RWPE1 (cell line): ENCODE results near the gene KCNG2.

ENCODE experiments used
- CTCF ChIA-PET: fragments of 350-600 bp; sonication (Branson Sonifier 250); formaldehyde crosslinking; extraction: SDS; loops from one replicate; lab custom pipeline; 2021; lab: Yijun Ruan, JAX
- POLR2A ChIA-PET: fragments of 400-600 bp; formaldehyde crosslinking; extraction: SDS; loops from one replicate; lab custom pipeline; 2020; ENCODE audit warnings: antibody characterized with exemption; ENCODE audit not compliant: low non-redundant PET; lab: Yijun Ruan, JAX
- DNase-seq: peaks from one replicate; pipeline ENCODE4 v3.0.0; 2012; ENCODE audit warnings: low spot score
- H3K27ac ChIP-seq: fragments of 450-650 bp; 2 replicates; pipeline ENCODE4 v1.5.1; 2017
- TF ChIP-seq, protein P1 (sequence below): fragments of 450-650 bp; conservative IDR thresholded peaks from 2 replicates; pipeline ENCODE4 v1.5.1; 2017; ENCODE audit warnings: low read depth, mild to moderate bottlenecking

The KCNG2 gene

DNA sequence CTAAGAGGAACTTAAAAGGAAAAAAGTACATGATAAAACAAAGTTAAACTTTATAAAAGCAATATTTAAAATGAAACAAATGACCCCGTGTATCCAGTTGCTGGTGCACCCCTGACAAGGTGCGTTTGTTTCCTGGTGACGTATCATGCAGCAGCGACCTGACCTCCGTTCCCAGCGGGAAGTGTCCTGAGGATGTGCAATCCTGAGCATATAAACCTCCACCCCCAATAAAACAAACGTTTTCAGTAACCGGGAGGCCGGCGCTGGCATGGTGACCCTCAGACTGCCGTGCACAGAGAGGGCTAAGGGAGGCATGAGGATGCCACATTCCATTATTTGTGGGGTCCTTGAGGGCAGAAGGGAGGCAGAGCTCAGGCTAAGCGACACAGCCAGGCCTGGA lies 138.9 kb downstream of the KCNG2 start:
- TF ChIP-seq, protein P1, sequence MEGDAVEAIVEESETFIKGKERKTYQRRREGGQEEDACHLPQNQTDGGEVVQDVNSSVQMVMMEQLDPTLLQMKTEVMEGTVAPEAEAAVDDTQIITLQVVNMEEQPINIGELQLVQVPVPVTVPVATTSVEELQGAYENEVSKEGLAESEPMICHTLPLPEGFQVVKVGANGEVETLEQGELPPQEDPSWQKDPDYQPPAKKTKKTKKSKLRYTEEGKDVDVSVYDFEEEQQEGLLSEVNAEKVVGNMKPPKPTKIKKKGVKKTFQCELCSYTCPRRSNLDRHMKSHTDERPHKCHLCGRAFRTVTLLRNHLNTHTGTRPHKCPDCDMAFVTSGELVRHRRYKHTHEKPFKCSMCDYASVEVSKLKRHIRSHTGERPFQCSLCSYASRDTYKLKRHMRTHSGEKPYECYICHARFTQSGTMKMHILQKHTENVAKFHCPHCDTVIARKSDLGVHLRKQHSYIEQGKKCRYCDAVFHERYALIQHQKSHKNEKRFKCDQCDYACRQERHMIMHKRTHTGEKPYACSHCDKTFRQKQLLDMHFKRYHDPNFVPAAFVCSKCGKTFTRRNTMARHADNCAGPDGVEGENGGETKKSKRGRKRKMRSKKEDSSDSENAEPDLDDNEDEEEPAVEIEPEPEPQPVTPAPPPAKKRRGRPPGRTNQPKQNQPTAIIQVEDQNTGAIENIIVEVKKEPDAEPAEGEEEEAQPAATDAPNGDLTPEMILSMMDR = no peak
- POLR2A ChIA-PET = no interaction called here
- no peak overlapping the region for H3K27ac ChIP-seq
- no peak for DNase-seq
- CTCF ChIA-PET = no interaction called here

DNA sequence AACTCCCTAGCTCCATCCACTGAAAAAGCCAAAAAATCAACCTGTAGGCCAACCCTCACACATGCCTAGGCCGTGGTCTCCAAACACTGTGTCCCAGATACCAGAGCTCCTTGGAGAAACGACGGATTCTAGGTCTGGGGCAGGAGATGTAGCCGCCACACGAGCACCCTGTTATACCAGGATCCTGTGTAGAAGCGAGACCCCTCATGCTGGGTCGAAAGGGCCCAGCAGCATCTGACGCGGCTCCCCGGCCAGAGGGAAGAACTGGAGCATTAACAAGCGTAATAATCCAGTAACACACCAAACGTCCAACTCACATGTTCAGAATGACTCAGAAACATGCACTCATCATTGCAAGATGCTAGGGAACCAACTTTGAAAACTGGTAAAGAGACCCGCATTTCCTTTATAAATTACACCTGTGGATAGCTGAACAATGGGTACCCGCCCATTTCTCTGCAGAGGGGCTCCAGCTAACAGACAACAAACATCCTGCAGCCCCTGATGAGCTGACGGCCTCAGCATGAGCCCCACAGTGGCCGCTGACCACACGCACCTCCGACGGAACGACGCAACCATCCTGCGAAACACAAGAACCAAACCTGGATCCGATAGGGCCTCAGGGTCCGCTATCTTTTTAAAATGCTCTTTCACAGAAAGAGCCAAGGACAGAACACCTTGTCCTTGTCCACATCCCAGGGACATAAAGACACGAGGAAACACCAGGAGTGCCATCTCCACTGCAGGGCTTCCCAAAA lies 139.5 kb downstream of the KCNG2 start:
- TF ChIP-seq, protein P1 = no peak
- CTCF ChIA-PET = no interaction called here
- no peak overlapping the region for H3K27ac ChIP-seq
- POLR2A ChIA-PET = no interaction called here
- no peak for DNase-seq

DNA sequence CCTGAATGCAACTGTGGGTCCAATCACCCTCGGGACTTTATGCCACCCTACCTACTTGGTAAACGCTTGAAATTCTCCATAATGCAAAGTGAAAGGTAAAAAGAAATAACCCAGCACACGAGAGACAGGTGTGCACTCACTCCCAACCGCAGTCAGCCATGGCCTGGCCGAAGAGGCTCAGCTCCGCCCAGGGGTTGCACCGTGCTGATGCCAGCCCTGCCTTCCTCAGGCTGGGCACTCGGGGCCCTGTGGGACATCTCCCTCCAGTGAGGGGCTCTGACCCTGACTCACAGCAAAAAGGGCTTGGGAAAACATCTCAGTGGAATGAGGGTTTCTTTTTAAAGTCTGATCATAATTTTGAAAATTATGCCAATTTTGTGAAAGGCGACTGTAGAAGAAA lies 140.5 kb downstream of the KCNG2 start:
- no peak overlapping the region for H3K27ac ChIP-seq
- POLR2A ChIA-PET = no interaction called here
- TF ChIP-seq, protein P1 = no peak
- CTCF ChIA-PET = no interaction called here
- no peak for DNase-seq

DNA sequence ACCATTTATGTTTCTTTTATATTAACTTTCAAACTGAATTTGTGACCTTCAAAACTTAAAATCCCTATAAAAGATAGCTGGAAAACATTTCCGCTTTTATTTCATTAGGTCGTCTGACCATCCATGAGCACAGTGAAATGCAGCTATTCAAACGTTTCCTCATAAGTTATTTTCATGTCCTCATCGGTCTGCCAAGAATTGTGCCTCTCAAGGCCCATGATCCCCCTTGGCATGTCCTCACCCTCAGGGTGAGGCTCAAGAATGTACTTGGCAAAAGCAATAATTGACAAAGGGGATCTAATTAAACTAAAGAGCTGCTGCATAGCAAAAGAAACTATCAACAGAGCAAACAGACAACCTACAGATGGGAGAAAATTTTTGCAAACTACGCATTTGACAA lies 141.4 kb downstream of the KCNG2 start:
- no peak overlapping the region for H3K27ac ChIP-seq
- TF ChIP-seq, protein P1 = no peak
- no peak for DNase-seq
- CTCF ChIA-PET = no interaction called here
- POLR2A ChIA-PET = no interaction called here

DNA sequence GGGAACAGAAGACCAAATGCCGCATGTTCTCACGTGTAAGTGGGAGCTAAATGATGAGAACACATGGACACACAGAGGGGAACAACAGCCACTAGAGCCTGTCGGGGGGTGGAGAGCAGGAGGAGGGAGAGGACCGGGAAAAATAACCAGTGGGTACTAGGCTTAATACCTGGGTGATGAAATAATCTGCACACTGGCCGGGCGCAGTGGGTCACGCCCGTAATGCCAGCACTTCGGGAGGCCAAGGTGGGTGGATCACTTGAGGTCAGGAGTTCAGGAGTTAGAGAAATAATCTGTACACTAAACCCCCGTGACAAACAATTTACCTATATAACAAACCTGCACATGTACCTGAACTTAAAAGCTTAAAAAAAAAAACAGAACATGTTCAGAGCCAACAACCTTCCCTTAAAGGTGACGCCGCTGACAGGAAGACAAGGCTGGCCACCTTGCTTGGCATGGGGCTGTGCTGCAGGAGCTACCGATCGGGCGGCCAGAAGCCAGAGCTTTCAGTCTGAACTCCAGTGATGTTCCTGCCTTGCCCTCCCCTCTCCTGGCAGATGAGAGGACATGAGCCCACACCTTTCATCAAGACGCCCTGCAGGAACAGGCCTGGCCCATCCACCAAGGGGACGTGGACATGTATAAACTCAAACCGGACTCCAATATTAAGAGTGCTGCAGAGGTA lies 142.5 kb downstream of the KCNG2 start:
- POLR2A ChIA-PET = no interaction called here

DNA sequence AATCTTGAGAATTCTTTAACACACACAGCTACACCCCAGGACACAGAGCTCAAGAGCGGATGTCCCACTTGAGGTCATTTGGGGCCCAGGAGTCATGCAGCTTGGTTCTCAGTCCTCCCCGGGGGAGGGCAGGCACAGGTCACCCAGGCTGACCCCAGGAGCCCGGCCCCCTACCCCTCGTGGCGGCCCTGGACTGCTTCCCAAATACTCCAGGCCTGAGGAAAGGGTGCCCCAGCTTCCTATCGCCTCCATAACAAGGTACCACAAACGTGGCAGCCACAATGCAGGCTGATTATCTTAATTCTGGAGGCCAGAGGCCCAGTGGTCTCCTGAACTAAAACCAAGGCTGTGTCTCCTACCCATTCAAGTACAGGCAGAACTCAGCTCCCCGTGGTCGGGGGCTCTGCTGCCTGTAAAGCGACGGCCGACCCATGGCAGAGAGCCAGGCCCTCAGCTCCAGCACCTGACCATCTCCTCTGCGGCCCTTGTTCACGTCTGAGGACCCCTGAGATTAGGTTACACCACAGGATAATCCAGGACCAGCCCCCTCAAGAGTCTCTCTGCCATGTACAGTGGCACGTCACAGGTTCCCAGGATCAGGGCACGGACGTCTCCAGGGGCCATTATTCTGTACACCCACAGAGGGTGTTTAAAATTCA lies 143.2 kb downstream of the KCNG2 start:
- ChIA-PET POLR2A (no interaction called here), CTCF (interaction anchor here (0.6 kb wide), 3 partner anchors 164 to 1573 kb away, joined by 3 to 7 read pairs (median 3); no protein-coding TSS in a partner anchor)
- TF ChIP-seq, protein P1 = no peak
- 0 out of 2 replicates have a peak overlapping the region, but pooled peaks have one; percentile 4 for H3K27ac ChIP-seq
- DNase-seq = no peak

More for the DNA sequence above, 142.5 kb downstream of the KCNG2 start:
- CTCF ChIA-PET = interaction anchor here (0.6 kb wide), 1 partner anchor 163 kb away, joined by 3 read pairs; no protein-coding TSS in a partner anchor
- H3K27ac ChIP-seq = no peak overlapping the region
- TF ChIP-seq, protein P1 = no peak
- DNase-seq = no peak
